Fibroblast of mammary gland (primary cell): ENCODE data around the gene LAMA2.
"Not testable (repeated sequence)": the region's sequence is repeated elsewhere in the genome, so short reads cannot be mapped to it uniquely, and the experiment has no call there.

Source experiments
- DNase-seq: peaks from one replicate; pipeline ENCODE4 v3.0.0-alpha.2; 2010; ENCODE audit warnings: low read depth
- H3K4me3 ChIP-seq: 2 replicates; pipeline ENCODE4 v1.5.1; 2011; ENCODE audit warnings: low read depth, mild to moderate bottlenecking, low read length, moderate library complexity; ENCODE audit not compliant: control insufficient read depth
- CTCF ChIP-seq: conservative IDR thresholded peaks from 2 replicates; pipeline ENCODE4 v1.5.1; 2011; ENCODE audit warnings: low read depth, low read length, inconsistent platforms; ENCODE audit not compliant: control insufficient read depth, insufficient read depth

Gene LAMA2

GRCh38 chr6:129050086-129050485, 167.1 kb downstream of the LAMA2 start:
- H3K4me3 ChIP-seq, result no peak overlapping the region
- no peak for DNase-seq
- TF ChIP-seq CTCF, result no peak

DNA sequence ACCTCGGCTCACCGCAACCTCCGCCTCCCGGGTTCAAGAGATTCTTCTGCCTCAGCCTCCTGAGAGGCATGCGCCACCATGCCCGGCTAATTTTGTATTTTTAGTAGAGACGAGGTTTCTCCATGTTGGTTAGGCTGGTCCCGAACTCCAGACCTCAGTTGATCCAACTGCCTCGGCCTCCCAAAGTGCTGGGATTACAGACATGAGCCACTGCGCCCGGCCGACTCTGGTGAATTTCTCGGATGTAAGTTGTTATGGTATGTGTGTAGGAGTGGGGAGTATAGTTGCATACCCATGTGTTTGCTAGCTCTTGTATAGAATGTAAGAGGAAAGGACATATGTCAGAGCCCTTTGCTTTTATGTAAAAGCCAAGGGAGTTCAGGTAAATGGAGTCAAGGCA, 170.2 kb downstream of the LAMA2 start:
- not testable (repeated sequence) for H3K4me3 ChIP-seq, DNase-seq

DNA sequence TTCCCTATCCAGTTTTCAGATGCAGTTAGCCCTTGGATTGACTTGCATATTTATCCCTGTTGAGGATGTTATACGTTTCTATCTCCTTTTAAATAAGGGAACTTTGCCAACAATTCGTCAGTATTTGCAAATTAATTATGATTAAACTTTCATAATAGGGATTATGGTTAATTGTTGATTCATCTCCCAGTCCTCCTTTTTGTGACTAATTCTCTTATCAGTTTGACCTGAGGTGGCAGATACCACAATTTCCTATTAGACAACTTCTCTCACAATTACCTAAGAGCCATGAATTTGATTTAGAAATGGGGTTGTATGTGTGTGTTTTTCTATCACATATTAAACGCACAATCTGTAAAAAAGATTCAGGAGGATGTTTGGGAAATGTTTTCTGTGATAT, 172.9 kb downstream of the LAMA2 start:
- H3K4me3 ChIP-seq, result no peak overlapping the region
- DNase-seq, result no peak
- TF ChIP-seq CTCF, result no peak

- TF ChIP-seq CTCF, result no peak
- no peak overlapping the region for H3K4me3 ChIP-seq
- DNase-seq, result no peak
Measured at GRCh38 chr6:129059650-129060049, 176.7 kb downstream of the LAMA2 start.

DNA sequence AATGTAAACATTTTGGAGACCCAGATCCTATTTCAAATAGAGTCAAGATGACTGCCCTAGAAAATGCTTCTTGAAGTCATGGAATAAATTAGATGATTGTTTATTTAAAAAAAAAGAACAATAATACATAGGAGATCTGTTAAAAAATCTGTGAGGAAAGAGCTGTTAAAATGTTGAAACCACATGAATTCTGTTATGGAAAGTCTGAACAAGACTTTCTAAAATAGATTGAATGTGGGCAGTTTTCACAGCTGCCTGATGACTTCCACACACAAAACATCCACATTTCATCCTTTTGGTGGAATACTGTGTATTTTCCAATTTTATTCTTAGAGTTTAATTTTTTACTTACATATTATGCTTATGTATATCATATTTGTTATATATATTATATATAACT, 186.1 kb downstream of the LAMA2 start:
- DNase-seq, result no peak
- no peak overlapping the region for H3K4me3 ChIP-seq
- TF ChIP-seq CTCF, result no peak

GRCh38 chr6:129073051-129073450, 190.1 kb downstream of the LAMA2 start:
- DNase-seq, result no peak
- TF ChIP-seq CTCF, result no peak
- no peak overlapping the region for H3K4me3 ChIP-seq

GRCh38 chr6:129073691-129074395, 190.9 kb downstream of the LAMA2 start:
- no peak overlapping the region for H3K4me3 ChIP-seq
- no peak for TF ChIP-seq CTCF
- no peak for DNase-seq
